ENCODE measurements around the gene CD86. TPM values are rescaled to one million over a fixed set of nuclear protein-coding genes. Genes with fewer than 3 reads are reported as not detected.

CD86 gene
- total and polyA plus RNA-seq, 4 donors: 1.7 to 4.0 (median 2.6) TPM

DNA sequence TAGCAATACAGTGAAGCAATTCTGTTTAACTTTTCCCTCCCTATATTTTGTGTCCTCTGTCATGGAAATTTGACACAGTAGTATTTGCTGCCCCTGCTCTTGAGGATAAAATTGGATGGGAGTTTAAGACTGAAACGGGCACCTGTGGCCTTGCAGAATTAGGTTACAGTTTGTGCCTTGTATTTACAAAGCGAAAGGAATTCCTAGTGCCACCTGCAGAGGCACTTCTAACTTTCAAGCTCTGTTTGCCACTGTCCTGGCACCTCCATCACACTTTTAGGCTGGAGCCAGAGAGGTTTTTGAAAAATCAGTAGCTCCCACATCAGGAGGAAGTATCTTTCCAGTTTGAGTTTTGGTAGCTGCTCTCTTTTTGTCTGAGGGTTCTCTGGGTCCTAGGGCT, 39.5 kb downstream of the CD86 start:
- WGBS: 84% methylated on average over 2 of the region's 2 CpGs
- no peak for TF ChIP-seq JUND (IDR thresholded peaks at IDR 0.05)
- no peak for TF ChIP-seq NR2F2 (IDR thresholded peaks at IDR 0.05)
- TF ChIP-seq RXRA (IDR thresholded peaks at IDR 0.05): no peak
- TF ChIP-seq, protein P1, sequence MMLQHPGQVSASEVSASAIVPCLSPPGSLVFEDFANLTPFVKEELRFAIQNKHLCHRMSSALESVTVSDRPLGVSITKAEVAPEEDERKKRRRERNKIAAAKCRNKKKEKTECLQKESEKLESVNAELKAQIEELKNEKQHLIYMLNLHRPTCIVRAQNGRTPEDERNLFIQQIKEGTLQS (IDR thresholded peaks at IDR 0.05): no peak
- TF ChIP-seq MAX (IDR thresholded peaks at IDR 0.05): no peak
- TF ChIP-seq EGR1 (IDR thresholded peaks at IDR 0.05; ENCODE audit: low read depth in 2 of 2): no peak
- no peak for TF ChIP-seq TAF1 (conservative IDR thresholded peaks at IDR 0.05)
- TF ChIP-seq GABPA (IDR thresholded peaks at IDR 0.05 in 1 of 2, conservative IDR thresholded peaks at IDR 0.05 in 1 of 2): no peak
- no peak for TF ChIP-seq HNF4A (conservative IDR thresholded peaks at IDR 0.05)
- no peak for TF ChIP-seq SP1 (IDR thresholded peaks at IDR 0.05)
- no peak for TF ChIP-seq FOXA1 (IDR thresholded peaks at IDR 0.05)
- TF ChIP-seq, protein P2, sequence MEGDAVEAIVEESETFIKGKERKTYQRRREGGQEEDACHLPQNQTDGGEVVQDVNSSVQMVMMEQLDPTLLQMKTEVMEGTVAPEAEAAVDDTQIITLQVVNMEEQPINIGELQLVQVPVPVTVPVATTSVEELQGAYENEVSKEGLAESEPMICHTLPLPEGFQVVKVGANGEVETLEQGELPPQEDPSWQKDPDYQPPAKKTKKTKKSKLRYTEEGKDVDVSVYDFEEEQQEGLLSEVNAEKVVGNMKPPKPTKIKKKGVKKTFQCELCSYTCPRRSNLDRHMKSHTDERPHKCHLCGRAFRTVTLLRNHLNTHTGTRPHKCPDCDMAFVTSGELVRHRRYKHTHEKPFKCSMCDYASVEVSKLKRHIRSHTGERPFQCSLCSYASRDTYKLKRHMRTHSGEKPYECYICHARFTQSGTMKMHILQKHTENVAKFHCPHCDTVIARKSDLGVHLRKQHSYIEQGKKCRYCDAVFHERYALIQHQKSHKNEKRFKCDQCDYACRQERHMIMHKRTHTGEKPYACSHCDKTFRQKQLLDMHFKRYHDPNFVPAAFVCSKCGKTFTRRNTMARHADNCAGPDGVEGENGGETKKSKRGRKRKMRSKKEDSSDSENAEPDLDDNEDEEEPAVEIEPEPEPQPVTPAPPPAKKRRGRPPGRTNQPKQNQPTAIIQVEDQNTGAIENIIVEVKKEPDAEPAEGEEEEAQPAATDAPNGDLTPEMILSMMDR (IDR thresholded peaks at IDR 0.05; ENCODE audit: low read depth, low read length, missing input control): no peak
- no peak for TF ChIP-seq FOXA2 (IDR thresholded peaks at IDR 0.05)
- no peak for TF ChIP-seq HNF4G (IDR thresholded peaks at IDR 0.05)
- no peak for TF ChIP-seq YY1 (IDR thresholded peaks at IDR 0.05)
- no peak for TF ChIP-seq RAD21 (IDR thresholded peaks at IDR 0.05)
- no peak for TF ChIP-seq REST (IDR thresholded peaks at IDR 0.05)
- TF ChIP-seq ZBTB33 (IDR thresholded peaks at IDR 0.05): no peak
- no peaks in the 10 kb centered on the region for H3K4me1 ChIP-seq (ENCODE audit: control insufficient read depth in 4 of 4, insufficient read depth in 4 of 4, low read length in 3 of 4)
- no peak overlapping the region for H3K27ac ChIP-seq (ENCODE audit: low read depth in 1 of 2, low read length in 2 of 2)
- no peak overlapping the region for H3K9ac ChIP-seq (ENCODE audit: low read depth in 1 of 2, low read length in 2 of 2)
- no peak for DNase-seq (ENCODE audit: low spot score)
- H3K36me3 ChIP-seq (ENCODE audit: control insufficient read depth in 4 of 4, insufficient read depth in 3 of 4, low read depth in 1 of 4, low read length in 3 of 4): no peaks in the 10 kb centered on the region
- H3K9me3 ChIP-seq (ENCODE audit: control insufficient read depth in 4 of 4, low read length in 3 of 4): no peaks in the 10 kb centered on the region
- H3K4me3 ChIP-seq (ENCODE audit: low read depth in 1 of 3, low read length in 3 of 3): no peak overlapping the region
- H3K27me3 ChIP-seq (ENCODE audit: control insufficient read depth in 4 of 4, insufficient read depth in 4 of 4, low read length in 3 of 4): no peaks in the 10 kb centered on the region

Measured in liver (tissue), 9 donors.